ENCODE data around the gene RBBP8NL.

Gene RBBP8NL, protein sequence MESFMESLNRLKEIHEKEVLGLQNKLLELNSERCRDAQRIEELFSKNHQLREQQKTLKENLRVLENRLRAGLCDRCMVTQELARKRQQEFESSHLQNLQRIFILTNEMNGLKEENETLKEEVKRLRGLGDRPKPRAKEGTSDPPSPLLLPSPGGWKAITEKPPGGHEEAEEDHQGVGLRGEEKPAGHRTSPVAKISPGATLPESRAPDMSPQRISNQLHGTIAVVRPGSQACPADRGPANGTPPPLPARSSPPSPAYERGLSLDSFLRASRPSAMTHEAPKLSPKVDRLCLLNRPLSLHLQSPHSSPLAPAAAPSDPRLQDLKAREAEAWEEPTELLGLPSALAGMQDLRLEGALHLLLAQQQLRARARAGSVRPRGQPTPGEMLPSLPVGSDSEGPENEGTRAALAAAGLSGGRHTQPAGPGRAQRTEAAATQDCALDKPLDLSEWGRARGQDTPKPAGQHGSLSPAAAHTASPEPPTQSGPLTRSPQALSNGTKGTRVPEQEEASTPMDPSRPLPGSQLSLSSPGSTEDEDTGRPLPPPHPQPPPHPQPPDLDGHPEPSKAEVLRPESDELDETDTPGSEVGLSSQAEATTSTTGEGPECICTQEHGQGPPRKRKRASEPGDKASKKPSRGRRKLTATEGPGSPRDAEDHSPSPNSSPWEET

DNA sequence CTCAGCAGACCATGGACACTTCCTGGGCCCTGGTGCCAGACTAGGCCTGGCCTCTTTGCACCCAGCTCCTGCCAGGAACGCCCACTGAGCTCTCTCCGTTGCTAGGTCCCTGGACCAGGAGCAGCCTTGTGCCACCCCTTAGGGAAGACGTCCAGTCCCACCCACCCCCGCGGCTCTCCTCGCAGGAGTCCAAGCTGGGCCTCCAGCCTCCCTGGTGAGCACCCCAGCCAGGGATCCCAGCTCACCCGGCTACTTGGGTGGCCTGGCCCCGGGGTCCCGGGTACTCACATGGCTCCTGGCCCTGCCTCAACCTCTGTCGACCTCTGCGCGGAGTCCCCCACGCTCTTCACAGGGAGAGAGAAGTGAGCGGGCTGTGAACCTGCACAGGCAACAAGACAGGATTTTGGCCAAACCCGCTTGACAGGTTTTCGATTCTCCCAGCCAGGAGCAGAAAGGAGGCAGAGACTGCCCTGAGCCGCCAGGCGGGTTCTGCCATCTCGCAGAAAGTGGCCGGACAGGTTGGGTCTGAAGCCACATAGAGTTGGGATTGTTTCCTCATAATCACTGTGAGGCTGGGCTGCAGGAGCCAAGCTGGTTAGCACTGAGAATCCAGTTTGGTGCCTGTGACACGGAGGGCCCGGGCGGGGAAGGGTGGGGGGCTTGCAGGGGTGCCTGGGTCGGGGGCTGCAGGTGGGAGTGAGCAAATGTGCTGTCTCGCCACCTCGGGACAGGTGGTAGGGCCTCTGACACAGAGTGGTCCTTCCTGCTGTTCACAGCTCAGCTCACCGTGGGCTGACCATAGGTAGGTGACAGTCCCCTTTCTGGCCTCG, at the start of gene RBBP8NL:
RBBP8NL (minus strand) TSS at position 368 of the 830 bp plus-strand sequence. CDS start 7,892 bp downstream, outside the sequence.
- Mint-ChIP-seq H3K9me3 (no peaks in the 10 kb centered on the region), H3K27ac (peak within 1 kb of the TSS; percentile 32), H3K36me3 (ENCODE audit: low read depth) (no peaks in the 10 kb centered on the region), H3K4me1 (peaks cover 58% of the 10 kb centered on the region), H3K4me3 (no peak within 1 kb of the TSS), H3K27me3 (ENCODE audit: low read depth, poor library complexity) (peaks cover 15% of the 10 kb centered on the region)
- no peak for DNase-seq
- TF ChIP-seq, protein P1, sequence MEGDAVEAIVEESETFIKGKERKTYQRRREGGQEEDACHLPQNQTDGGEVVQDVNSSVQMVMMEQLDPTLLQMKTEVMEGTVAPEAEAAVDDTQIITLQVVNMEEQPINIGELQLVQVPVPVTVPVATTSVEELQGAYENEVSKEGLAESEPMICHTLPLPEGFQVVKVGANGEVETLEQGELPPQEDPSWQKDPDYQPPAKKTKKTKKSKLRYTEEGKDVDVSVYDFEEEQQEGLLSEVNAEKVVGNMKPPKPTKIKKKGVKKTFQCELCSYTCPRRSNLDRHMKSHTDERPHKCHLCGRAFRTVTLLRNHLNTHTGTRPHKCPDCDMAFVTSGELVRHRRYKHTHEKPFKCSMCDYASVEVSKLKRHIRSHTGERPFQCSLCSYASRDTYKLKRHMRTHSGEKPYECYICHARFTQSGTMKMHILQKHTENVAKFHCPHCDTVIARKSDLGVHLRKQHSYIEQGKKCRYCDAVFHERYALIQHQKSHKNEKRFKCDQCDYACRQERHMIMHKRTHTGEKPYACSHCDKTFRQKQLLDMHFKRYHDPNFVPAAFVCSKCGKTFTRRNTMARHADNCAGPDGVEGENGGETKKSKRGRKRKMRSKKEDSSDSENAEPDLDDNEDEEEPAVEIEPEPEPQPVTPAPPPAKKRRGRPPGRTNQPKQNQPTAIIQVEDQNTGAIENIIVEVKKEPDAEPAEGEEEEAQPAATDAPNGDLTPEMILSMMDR (IDR thresholded peaks at IDR 0.05), result no peak

DNA sequence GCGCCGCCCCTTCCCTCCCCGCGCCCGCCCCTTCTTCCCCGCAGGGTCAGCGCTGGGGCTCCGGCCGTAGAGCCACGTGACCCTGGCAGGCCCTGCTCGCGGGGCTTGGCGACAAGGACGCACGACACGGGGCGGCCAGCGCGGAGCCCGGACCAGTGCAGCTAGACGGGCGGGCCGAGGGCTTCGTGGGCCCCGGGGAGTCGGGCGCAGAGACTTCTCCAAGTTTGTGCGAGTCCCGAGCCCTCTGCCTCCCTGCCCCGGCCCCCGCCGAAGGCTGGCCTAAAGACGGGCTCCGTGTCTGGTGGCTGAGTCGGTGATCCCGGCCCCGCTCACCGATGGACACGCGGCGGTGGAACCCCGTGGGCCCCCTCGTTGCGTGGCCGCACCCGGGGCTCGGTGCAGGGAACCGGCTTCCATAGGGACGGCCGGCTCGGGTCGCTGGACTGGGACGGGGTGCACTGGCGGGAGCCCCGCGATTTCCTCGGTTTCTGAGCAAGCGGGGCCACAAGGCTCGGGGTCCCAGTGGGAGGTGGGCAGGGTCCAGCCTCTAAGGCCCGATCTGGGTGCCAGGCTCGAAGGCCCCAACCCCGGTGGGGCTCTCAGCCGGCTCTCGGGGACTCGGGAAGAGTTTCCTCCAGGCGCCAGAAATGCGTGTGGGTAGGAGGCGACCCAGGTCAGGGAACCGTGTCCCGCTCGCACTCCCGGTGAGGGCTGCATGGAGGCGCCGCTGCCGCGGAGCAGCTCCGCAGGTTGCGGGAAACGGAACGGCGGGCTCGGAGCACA, 48.9 kb upstream of the RBBP8NL start:
- TF ChIP-seq, protein P1 (IDR thresholded peaks at IDR 0.05), result no peak
- Mint-ChIP-seq H3K27me3 (ENCODE audit: low read depth, poor library complexity) (peaks cover 65% of the 10 kb centered on the region), H3K4me1 (peaks cover 42% of the 10 kb centered on the region), H3K4me3 (peak overlapping the region; percentile 75), H3K27ac (no peak overlapping the region), H3K36me3 (ENCODE audit: low read depth) (no peaks in the 10 kb centered on the region), H3K9me3 (no peaks in the 10 kb centered on the region)
- DNase-seq, result peak; percentile 76

DNA sequence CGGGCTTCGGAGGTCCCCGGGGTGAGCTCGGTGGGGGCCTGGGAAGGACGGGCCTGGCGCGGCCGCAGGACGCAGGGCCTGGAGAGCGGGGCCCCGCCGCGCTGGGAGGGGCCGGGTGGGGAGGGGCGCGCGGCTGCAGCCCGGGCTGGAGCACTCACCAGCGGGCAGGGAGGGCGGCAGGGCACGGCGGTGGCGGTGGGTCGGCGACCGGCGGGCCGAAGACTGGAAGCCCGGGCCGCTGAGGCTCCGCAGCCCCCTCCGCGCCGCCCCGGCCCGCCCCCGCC, 48.4 kb upstream of the RBBP8NL start, which contains the start of gene GATA5:
GATA5 (minus strand) TSS at position 224 of the 284 bp plus-strand sequence. CDS start 474 bp downstream, outside the sequence.
- Mint-ChIP-seq H3K4me3 (peak within 1 kb of the TSS; percentile 75), H3K36me3 (ENCODE audit: low read depth) (no peaks in the 10 kb centered on the region), H3K27ac (no peak within 1 kb of the TSS), H3K27me3 (ENCODE audit: low read depth, poor library complexity) (peaks cover 64% of the 10 kb centered on the region), H3K4me1 (peaks cover 42% of the 10 kb centered on the region), H3K9me3 (no peaks in the 10 kb centered on the region)
- no peak for DNase-seq
- TF ChIP-seq, protein P1 (IDR thresholded peaks at IDR 0.05), result no peak

DNA sequence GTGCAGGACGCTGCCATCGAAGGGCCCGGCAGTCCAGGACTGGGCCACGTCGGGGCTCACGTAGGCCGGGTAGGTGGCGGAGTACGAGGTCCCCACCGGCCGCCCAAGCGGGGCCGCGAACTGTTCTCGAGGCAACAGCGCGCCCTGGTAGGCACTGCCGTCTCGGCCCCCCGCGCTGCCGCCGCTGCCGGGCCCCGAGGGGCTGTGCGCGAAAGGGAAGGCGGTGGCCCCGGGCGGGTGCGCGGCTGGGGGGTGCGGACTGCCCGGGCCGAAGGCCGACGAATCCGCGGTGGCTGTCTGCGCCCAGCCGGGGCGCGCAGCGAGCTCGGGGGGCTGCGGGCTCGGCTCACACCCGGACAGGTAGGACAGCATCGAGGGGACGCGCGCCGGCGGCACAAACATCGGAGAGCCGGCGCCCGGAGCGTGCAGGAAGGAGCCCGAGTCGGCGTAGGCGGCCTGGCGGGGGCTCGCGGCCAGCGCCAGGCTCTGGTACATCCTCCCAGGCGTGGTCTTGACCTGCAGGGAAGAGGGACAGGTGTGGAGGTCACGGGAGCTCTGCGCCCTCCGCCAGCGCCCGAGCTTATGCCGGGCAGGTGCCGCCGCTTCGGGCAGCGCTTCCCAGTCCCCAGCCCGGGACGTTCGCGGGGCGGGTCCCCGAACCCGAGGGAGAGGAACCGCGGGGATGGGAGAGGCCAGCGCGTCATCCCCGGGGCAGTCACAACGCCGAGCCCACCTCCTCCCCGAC, 47.9 kb upstream of the RBBP8NL start:
- H3K27me3 Mint-ChIP-seq (ENCODE audit: low read depth, poor library complexity), result peaks cover 60% of the 10 kb centered on the region
- H3K27ac Mint-ChIP-seq, result no peak overlapping the region
- no peak overlapping the region for H3K4me3 Mint-ChIP-seq
- peaks cover 46% of the 10 kb centered on the region for H3K4me1 Mint-ChIP-seq
- H3K9me3 Mint-ChIP-seq, result no peaks in the 10 kb centered on the region
- H3K36me3 Mint-ChIP-seq (ENCODE audit: low read depth), result no peaks in the 10 kb centered on the region
- peak; percentile 46 for DNase-seq
- TF ChIP-seq, protein P1 (IDR thresholded peaks at IDR 0.05), result no peak

DNA sequence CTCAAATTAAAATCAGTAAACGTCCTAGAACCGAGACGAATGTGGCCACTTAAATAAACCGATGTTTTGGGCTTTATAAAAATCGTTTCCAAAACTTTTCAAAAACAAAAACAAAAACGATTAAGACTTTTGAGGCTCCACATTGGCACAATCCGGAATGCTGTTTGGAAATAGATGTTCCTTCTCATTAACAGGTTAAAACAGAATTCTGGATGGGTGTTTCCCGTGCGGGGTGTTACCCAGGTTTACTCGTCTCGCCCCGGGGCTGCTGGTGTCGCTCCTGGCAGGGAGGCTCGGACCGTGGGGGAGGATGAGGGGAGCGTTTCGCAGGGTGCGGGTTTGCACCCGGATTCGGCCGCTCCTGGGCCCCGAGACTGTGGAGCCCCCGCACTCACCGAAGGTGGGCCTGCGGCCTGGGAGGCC, 47.3 kb upstream of the RBBP8NL start:
- Mint-ChIP-seq H3K27me3 (ENCODE audit: low read depth, poor library complexity) (peaks cover 56% of the 10 kb centered on the region), H3K36me3 (ENCODE audit: low read depth) (no peaks in the 10 kb centered on the region), H3K4me1 (peaks cover 50% of the 10 kb centered on the region), H3K27ac (no peak overlapping the region), H3K9me3 (no peaks in the 10 kb centered on the region), H3K4me3 (peak overlapping the region; percentile 73)
- DNase-seq, result no peak
- TF ChIP-seq, protein P1 (IDR thresholded peaks at IDR 0.05), result no peak

Data from nephron progenitor cell (in vitro differentiated cells).